Lung (tissue), 12 donors: Measurements from ENCODE around the gene MED7. TPM values are rescaled to one million over a fixed set of nuclear protein-coding genes. Genes with fewer than 3 reads are reported as not detected.

Experiments
- ATAC-seq: fragments of 200-7000 bp; cut with Tn5 transposase; one replicate; pipeline ENCODE4 v1.9.1; 2020; ENCODE audit warnings: moderate number of reproducible peaks; ENCODE audit not compliant: insufficient read depth, low FRiP score
- DNase-seq, 3 donors: peaks; one replicate each; pipeline ENCODE4 v3.0.0-alpha.2; 2013 to 2017
- H3K27ac ChIP-seq, 2 donors: one replicate each; pipeline ENCODE4 v1.5.1; 2013; ENCODE audit warnings: mild to moderate bottlenecking in 2 of 2, moderate library complexity in 2 of 2, control low read depth in 1 of 2, inconsistent platforms in 1 of 2, low read depth in 1 of 2, low read length in 1 of 2
- H3K27me3 ChIP-seq, 3 donors: one replicate each; pipeline ENCODE4 v1.5.1; 2013; ENCODE audit warnings: low read length in 2 of 3; ENCODE audit not compliant: control insufficient read depth in 3 of 3, insufficient read depth in 3 of 3
- H3K36me3 ChIP-seq, 4 donors: one replicate each; pipeline ENCODE4 v1.5.1; 2013; ENCODE audit warnings: low read length in 4 of 4, mild to moderate bottlenecking in 1 of 4, moderate library complexity in 1 of 4; ENCODE audit not compliant: control insufficient read depth in 4 of 4, insufficient read depth in 4 of 4
- H3K4me1 ChIP-seq, 5 donors: one replicate each; pipeline ENCODE4 v1.5.1; 2013; ENCODE audit warnings: low read length in 5 of 5, mild to moderate bottlenecking in 2 of 5, moderate library complexity in 1 of 5; ENCODE audit not compliant: control insufficient read depth in 5 of 5, insufficient read depth in 5 of 5
- H3K4me3 ChIP-seq: one replicate; pipeline ENCODE4 v1.5.1; 2013; ENCODE audit warnings: mild to moderate bottlenecking, control low read depth, moderate library complexity
- H3K9ac ChIP-seq, 2 donors: one replicate each; pipeline ENCODE4 v1.5.1; 2013; ENCODE audit warnings: low read length in 2 of 2, control low read depth in 1 of 2; ENCODE audit not compliant: insufficient read depth in 1 of 2
- H3K9me3 ChIP-seq, 4 donors: one replicate each; pipeline ENCODE4 v1.5.1; 2013; ENCODE audit warnings: low read length in 3 of 4, mild to moderate bottlenecking in 1 of 4, moderate library complexity in 1 of 4; ENCODE audit not compliant: control insufficient read depth in 4 of 4, insufficient read depth in 3 of 4
- CTCF ChIP-seq: IDR thresholded peaks from 2 replicates; pipeline ENCODE4 v1.5.1; 2012; ENCODE audit warnings: mild to moderate bottlenecking; ENCODE audit errors: control extremely low read depth, extremely low read depth
- WGBS, 2 donors: extraction: QIAGEN DNeasy Blood & Tissue Kit; methylation state at CpG; one replicate each; pipeline ENCODE4 v1.1.7; 2013; 5-methylcytosine and 5-hydroxymethylcytosine counted together
- polyA plus RNA-seq, 2 donors: library from polyadenylated mRNA; stranded (reverse); fragments of 200-250 nt; gene quantifications; one replicate each; pipeline ENCODE4 v1.2.1, GENCODE V29; 2013
- total RNA-seq, 2 donors: library from RNA; depleted of rRNA in 1 of 2; stranded (reverse); fragments of >200 nt in 1 of 2; gene quantifications; one replicate each; pipeline ENCODE4 v1.2.1, GENCODE V29; 2014 to 2021
- donor health status: control.
- donor health status: control.
- donor health status: Bipolar disorder and iron deficiency.
- donor health status: healthy.
- donor health status: DM: yes; HTN: yes; CAD: no.

MED7 gene
- total and polyA plus RNA-seq, 4 donors: 9.3 to 16.1 (median 12.9) TPM

- Histone ChIP-seq H3K9me3 (no peaks in the 10 kb centered on the region), H3K9ac (no peak overlapping the region), H3K27ac (no peak overlapping the region), H3K4me3 (no peak overlapping the region), H3K27me3 (peaks cover 0 to 2% (median 0%) of the 10 kb centered on the region in 3 donors), H3K36me3 (no peaks in the 10 kb centered on the region), H3K4me1 (no peaks in the 10 kb centered on the region)
- 79 to 89% methylated on average over 3 of the region's 3 CpGs for WGBS, 2 donors
- no peak for ATAC-seq
- no peak for DNase-seq
- no peak for TF ChIP-seq CTCF
Measured at GRCh38 chr5:157155297-157155696, 12.6 kb upstream of the MED7 start.

GRCh38 chr5:157150995-157151394 is 8.3 kb upstream of the MED7 start:
- H3K27me3 ChIP-seq: peaks cover 0 to 2% (median 0%) of the 10 kb centered on the region in 3 donors
- no peak overlapping the region for H3K27ac ChIP-seq
- TF ChIP-seq CTCF: no peak
- no peak overlapping the region for H3K9ac ChIP-seq
- DNase-seq (no peak), ATAC-seq (no peak)
- 86 to 98% methylated on average over 3 of the region's 3 CpGs for WGBS, 2 donors
- no peaks in the 10 kb centered on the region for H3K36me3 ChIP-seq
- H3K4me1 ChIP-seq: no peaks in the 10 kb centered on the region
- H3K9me3 ChIP-seq: no peaks in the 10 kb centered on the region
- no peak overlapping the region for H3K4me3 ChIP-seq

- WGBS, 2 donors: 82 to 83% methylated on average over 14 of the region's 14 CpGs
- H3K36me3 ChIP-seq: no peaks in the 10 kb centered on the region
- no peaks in the 10 kb centered on the region for H3K9me3 ChIP-seq
- peaks cover 0 to 2% (median 0%) of the 10 kb centered on the region in 3 donors for H3K27me3 ChIP-seq
- ATAC-seq (no peak), DNase-seq (peak; percentile 65 to 82 (median 81))
- no peak overlapping the region for H3K27ac ChIP-seq
- peaks cover 0 to under 1% (median 0%) of the 10 kb centered on the region in 5 donors for H3K4me1 ChIP-seq
- no peak overlapping the region for H3K9ac ChIP-seq
- no peak overlapping the region for H3K4me3 ChIP-seq
- TF ChIP-seq CTCF: peak; percentile 78
Measured at GRCh38 chr5:157148734-157149615, 6.3 kb upstream of the MED7 start.
